ENCODE data around the gene SYNPR. TPM values are rescaled to one million over a fixed set of nuclear protein-coding genes. Genes with fewer than 3 reads are reported as not detected.

The SYNPR gene
- total RNA-seq, 1 donor from 2014 or later, result not detected

DNA sequence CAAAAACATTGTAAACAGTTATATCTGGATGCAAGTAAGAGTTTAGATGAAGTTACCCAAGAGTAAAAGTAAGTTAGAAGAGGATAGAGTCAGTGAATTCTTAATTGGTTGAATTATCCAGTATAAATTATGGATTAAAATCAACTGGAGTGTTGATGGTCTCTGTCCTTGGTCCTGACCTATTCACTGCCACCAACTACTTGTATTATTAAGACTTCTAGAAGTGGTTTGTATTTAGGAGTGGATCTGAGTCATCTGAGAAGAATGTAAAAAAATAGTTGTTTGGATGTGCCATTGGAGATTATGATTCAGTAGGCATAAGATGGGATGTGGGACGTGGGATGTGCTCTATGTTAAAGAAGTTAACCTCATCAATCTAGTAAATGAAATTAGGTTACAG is 86.4 kb downstream of the SYNPR start:
- H3K4me3 ChIP-seq (ENCODE audit: low read depth, low read length), result no peak overlapping the region
- TF ChIP-seq, protein P1, sequence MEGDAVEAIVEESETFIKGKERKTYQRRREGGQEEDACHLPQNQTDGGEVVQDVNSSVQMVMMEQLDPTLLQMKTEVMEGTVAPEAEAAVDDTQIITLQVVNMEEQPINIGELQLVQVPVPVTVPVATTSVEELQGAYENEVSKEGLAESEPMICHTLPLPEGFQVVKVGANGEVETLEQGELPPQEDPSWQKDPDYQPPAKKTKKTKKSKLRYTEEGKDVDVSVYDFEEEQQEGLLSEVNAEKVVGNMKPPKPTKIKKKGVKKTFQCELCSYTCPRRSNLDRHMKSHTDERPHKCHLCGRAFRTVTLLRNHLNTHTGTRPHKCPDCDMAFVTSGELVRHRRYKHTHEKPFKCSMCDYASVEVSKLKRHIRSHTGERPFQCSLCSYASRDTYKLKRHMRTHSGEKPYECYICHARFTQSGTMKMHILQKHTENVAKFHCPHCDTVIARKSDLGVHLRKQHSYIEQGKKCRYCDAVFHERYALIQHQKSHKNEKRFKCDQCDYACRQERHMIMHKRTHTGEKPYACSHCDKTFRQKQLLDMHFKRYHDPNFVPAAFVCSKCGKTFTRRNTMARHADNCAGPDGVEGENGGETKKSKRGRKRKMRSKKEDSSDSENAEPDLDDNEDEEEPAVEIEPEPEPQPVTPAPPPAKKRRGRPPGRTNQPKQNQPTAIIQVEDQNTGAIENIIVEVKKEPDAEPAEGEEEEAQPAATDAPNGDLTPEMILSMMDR (conservative IDR thresholded peaks at IDR 0.05; ENCODE audit: low read depth, low read length), result no peak
- peak; percentile 18 for DNase-seq (ENCODE audit: low read depth)

DNA sequence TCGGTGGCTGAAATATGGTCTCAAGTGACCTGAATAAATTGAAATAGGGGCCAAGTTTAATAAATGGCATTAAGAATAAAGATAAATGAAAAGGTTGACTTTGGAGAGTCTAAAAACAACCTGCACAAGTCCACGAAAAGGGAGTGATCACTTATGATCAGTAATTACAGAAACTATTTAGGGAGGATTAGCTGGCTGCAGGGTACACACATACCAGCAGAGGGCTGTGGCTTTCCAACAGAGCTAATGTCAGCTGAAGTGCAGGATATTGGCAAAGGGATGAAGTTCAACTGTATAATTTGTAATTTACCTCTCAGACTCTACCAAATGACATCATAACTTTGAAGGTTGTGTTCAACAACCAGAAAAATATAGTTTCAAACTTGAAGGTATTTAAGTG is 86.8 kb downstream of the SYNPR start:
- TF ChIP-seq, protein P1 (conservative IDR thresholded peaks at IDR 0.05; ENCODE audit: low read depth, low read length), result peak; percentile 52
- no peak overlapping the region for H3K4me3 ChIP-seq (ENCODE audit: low read depth, low read length)
- DNase-seq (ENCODE audit: low read depth), result no peak

DNA sequence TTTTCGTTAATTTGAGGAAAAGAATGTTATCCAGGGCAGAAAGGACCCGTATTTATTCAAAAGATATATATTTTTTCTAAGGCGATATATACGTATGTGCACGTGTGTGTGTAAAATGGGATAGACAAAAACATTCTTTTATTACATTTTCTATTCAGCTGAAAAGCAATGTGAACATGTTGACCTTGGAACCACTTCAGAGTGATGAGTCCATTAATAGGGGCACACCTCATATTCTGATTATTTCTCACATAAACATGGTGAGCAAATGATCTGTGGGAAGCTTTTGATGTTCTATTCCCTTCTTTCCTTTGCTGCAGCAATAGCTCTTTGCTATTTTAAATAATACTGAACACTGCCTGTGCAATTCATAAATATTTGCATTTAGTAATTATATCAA is 87.6 kb downstream of the SYNPR start:
- TF ChIP-seq, protein P1 (conservative IDR thresholded peaks at IDR 0.05; ENCODE audit: low read depth, low read length), result no peak
- no peak for DNase-seq (ENCODE audit: low read depth)
- no peak overlapping the region for H3K4me3 ChIP-seq (ENCODE audit: low read depth, low read length)

DNA sequence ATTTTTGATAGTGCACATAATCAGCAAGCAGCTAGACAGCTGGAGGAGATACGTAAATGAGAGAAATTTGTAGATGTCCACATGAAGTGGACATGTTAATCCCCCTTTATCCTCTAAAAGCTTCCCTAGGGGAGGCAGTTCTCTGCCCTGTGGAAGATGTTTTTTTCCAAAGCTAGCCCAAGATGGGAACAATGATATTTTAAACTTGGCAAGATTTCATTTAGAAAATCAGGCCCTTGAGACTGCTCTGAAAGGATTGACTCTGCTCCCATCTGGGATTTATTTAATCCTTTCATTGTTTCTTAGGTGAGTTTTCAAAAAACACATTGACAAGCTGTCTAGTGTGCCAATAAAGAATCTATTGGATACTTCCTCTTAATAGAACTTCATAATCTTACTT is 92.0 kb downstream of the SYNPR start:
- DNase-seq (ENCODE audit: low read depth), result no peak
- TF ChIP-seq, protein P1 (conservative IDR thresholded peaks at IDR 0.05; ENCODE audit: low read depth, low read length), result no peak

DNA sequence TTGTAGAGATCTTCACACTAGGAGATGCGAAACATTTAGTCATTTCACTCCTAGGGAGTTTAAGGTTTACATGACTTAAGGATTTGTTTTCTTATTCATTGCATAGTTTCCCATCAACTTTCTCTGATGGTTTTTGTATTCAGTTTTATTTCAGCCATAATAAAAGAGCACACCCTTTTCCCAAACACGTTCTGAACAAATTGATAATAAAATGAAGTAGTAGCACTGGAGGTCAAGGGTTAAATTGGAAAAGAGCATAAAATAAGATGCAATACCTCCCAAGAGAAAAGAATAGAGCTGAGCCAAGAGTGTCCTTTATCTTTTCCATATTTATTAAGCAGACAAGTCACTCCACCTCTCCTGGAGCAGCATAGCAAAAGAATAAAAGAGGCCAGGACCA is 104.9 kb downstream of the SYNPR start:
- TF ChIP-seq, protein P1 (conservative IDR thresholded peaks at IDR 0.05; ENCODE audit: low read depth, low read length), result no peak
- no peak overlapping the region for H3K4me3 ChIP-seq (ENCODE audit: low read depth, low read length)
- no peak for DNase-seq (ENCODE audit: low read depth)

More for the DNA sequence above, 92.0 kb downstream of the SYNPR start:
- H3K4me3 ChIP-seq (ENCODE audit: low read depth, low read length), result no peak overlapping the region

DNA sequence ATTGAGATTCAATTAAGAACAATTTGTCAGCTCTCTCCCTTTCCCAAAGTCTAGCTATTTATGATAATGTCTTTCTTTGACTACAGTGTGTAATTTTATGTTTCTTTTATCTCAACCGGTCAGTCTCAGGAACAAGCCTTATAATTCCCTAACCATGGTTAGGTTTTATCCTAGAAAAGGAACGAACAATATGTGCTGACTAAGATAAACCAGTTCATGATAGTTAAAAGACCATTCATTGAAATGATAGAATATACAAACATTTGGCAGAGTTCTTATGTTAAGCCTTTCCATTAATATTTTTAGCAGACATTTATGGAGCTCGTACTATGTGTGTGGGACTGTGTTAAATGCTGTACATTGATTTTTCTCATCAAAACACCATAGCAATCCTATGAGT is 106.3 kb downstream of the SYNPR start:
- DNase-seq (ENCODE audit: low read depth), result no peak
- TF ChIP-seq, protein P1 (conservative IDR thresholded peaks at IDR 0.05; ENCODE audit: low read depth, low read length), result no peak
- no peak overlapping the region for H3K4me3 ChIP-seq (ENCODE audit: low read depth, low read length)

DNA sequence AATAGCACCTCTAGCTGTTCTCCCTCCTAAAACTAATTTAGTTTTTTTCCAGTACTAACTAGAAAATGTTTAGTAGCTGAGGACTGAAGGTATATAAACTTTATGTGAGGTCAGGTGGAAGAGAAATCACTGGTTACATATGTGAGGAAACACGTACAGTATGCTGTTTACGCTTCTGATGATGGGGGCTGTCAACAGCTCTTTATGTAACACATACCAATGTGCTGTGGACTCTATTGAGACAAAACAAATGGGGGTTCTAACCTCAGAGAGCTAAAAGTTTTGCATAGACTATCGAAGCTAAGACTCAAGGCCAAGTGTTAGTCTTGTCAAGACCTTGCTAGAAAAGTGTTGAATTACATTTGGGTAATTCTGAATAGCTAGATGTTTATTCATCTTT is 107.5 kb downstream of the SYNPR start:
- TF ChIP-seq, protein P1 (conservative IDR thresholded peaks at IDR 0.05; ENCODE audit: low read depth, low read length), result no peak
- no peak for DNase-seq (ENCODE audit: low read depth)
- no peak overlapping the region for H3K4me3 ChIP-seq (ENCODE audit: low read depth, low read length)

Measured in epithelial cell of proximal tubule (primary cell).